Measurements from ENCODE around the gene TPD52L2.
A peak's percentile ranks its signal among the peaks of the same experiment; 100 is the strongest.
"Not testable (repeated sequence)": the region's sequence is repeated elsewhere in the genome, so short reads cannot be mapped to it uniquely, and the experiment has no call there.

Gene TPD52L2

GRCh38 chr20:63897978-63898561 lies 33.0 kb downstream of the TPD52L2 start:
- DNase-seq = no peak

- no peak for DNase-seq
Measured at GRCh38 chr20:63898882-63899558, 34.0 kb downstream of the TPD52L2 start.

- no peak for DNase-seq
Measured at GRCh38 chr20:63900413-63900812, 35.3 kb downstream of the TPD52L2 start.

- DNase-seq = no peak
Measured at GRCh38 chr20:63903796-63904561, 38.9 kb downstream of the TPD52L2 start.

- DNase-seq = no peak
Measured at GRCh38 chr20:63908008-63908682, 43.1 kb downstream of the TPD52L2 start.

- no peak for DNase-seq
Measured at GRCh38 chr20:63911176-63911575, 46.1 kb downstream of the TPD52L2 start.

GRCh38 chr20:63913768-63914167 lies 48.7 kb downstream of the TPD52L2 start:
- no peak for DNase-seq

GRCh38 chr20:63915471-63915870 lies 50.4 kb downstream of the TPD52L2 start:
- DNase-seq = no peak

GRCh38 chr20:63916371-63916939 lies 51.4 kb downstream of the TPD52L2 start:
- peak; percentile 71 for DNase-seq

GRCh38 chr20:63917811-63918210 lies 52.7 kb downstream of the TPD52L2 start:
- no peak for DNase-seq

- no peak for DNase-seq
Measured at GRCh38 chr20:63919130-63919529, 54.1 kb downstream of the TPD52L2 start.

GRCh38 chr20:63920226-63920625 lies 55.2 kb downstream of the TPD52L2 start:
- no peak for DNase-seq

- DNase-seq = no peak
Measured at GRCh38 chr20:63923651-63924050, 58.6 kb downstream of the TPD52L2 start.

- DNase-seq = no peak
Measured at GRCh38 chr20:63924241-63924640, 59.2 kb downstream of the TPD52L2 start.

GRCh38 chr20:63926298-63926697 lies 61.2 kb downstream of the TPD52L2 start:
- DNase-seq = no peak

GRCh38 chr20:63929071-63929470 lies 64.0 kb downstream of the TPD52L2 start:
- DNase-seq = no peak

- not testable (repeated sequence) for DNase-seq
Measured at GRCh38 chr20:63929473-63929883, 64.4 kb downstream of the TPD52L2 start.

- no peak for DNase-seq
Measured at GRCh38 chr20:63930971-63931553, 66.0 kb downstream of the TPD52L2 start.

- no peak for DNase-seq
Measured at GRCh38 chr20:63931735-63932134, 66.7 kb downstream of the TPD52L2 start.

- no peak for DNase-seq
Measured at GRCh38 chr20:63932606-63933160, 67.6 kb downstream of the TPD52L2 start.

- no peak for DNase-seq
Measured at GRCh38 chr20:63933646-63934045, 68.6 kb downstream of the TPD52L2 start.

Measured in NCI-H226 (cell line).